HG03280 (cell line): ENCODE data around the gene MCU.
"Not testable (repeated sequence)": the region's sequence is repeated elsewhere in the genome, so short reads cannot be mapped to it uniquely, and the experiment has no call there.

Experiments used
- ATAC-seq: cut with Tn5 transposase; IDR thresholded peaks from one replicate; pipeline ENCODE4 v1.9.1; 2021; ENCODE audit warnings: mild to moderate bottlenecking, moderate library complexity; ENCODE audit not compliant: unreplicated experiment

MCU gene

GRCh38 chr10:72888151-72888638 lies 196.3 kb downstream of the MCU start:
- ATAC-seq: no peak

DNA sequence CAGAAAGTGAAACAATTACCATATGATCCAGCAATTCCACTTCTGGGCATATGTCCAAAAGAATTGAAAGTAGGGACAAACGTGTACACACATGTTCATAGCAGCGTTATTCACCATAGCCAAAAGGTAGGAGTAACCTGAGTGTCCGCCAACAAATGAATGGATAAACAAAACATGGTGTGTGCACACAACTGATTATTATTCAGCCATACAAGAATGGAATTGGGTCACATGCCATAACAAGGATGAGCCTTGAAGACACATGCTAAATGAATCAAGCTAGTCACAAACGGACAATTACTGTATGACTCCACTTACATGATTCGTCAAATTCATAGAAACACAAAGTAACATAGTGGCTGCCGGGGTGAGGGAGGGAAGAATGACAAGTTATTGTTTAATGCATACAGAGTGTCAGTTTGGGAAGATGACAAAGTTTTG lies 197.5 kb downstream of the MCU start:
- ATAC-seq: no peak

GRCh38 chr10:72890086-72890485 lies 198.1 kb downstream of the MCU start:
- ATAC-seq: no peak

- no peak for ATAC-seq
These were observed 201.3 kb downstream of the MCU start, which contains the start of gene OIT3 for GRCh38 chr10:72893136-72893798. Gene OIT3, plus strand, starts transcription at chr10:72893739. Its CDS starts 60 bp downstream, at chr10:72893799.

DNA sequence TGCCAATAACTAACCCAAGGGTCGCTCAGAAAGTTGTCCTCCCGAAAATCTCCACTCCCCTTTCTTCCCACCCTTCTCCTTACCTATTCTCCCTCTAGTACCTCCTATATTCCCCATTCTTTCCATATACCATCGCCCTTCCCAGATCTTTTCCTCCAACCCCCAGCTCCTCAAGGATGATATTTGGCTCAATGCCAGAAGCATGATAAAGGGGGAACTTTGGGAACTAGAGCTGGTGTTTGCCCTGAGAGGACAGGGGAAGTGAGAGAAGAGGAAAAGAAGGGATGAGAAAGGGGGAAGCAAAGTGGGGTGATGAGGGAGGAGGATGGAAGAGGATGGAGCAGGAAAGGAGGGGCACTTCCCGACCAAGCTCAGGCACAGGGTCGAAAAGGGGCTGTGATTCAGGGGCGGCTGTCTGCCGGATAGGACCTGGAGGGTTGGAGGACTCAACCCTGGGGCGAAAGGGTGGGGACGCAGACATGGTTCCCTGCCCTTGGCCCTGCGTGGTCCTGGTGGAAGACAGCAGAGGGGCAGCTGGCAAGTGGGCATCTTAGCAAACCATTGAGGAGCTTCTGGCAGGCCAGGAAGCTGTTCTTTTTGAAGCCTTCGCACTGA lies 203.4 kb downstream of the MCU start:
- ATAC-seq: no peak

DNA sequence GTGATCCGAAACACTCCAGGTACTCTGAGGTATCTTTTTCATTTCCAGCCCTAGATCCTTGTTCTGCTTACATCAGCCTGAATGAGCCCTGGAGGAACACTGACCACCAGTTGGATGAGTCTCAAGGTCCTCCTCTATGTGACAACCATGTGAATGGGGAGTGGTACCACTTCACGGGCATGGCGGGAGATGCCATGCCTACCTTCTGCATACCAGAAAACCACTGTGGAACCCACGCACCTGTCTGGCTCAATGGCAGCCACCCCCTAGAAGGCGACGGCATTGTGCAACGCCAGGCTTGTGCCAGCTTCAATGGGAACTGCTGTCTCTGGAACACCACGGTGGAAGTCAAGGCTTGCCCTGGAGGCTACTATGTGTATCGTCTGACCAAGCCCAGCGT lies 206.7 kb downstream of the MCU start:
- no peak for ATAC-seq

GRCh38 chr10:72899545-72899944 lies 207.6 kb downstream of the MCU start:
- no peak for ATAC-seq

DNA sequence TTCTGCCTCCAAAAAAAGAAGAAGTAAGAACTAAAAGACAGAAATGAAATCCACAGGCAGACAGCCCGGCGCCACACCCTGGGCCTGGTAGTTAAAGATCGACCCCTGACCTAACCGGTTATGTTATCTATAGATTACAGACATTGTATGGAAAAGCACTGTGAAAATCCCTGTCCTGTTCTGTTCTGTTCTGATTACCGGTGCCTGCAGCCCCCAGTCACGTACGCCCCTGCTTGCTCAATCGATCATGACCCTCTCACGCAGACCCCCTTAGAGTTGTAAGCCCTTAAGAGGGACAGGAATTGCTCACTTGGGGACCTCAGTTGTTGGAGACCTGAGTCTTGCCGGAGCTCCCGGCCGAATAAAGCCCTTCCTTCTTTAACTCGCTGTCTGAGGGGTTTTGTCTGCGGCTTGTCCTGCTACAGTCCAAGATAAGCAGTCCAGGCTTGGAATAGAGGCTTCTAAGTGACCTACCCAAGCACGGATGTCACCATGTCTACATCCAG lies 212.1 kb downstream of the MCU start:
- not testable (repeated sequence) for ATAC-seq

DNA sequence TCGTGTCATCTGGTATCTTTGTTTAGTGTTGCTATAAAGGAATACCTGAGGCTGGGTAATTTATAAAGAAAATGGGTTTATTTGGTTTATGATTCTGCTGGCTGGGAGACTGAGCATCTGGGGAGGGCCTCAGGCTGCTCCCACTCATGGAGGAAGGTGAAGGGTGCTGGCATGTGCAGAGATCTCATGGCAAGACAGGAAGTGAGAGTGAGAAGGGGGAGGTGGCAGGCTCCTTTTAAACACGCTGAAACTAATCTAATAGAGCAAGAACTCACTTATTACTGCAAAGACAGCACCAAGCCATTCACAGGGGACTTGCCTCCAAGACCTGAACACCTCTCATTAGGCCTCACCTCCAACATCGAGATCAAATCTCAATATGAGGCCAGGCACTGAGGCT lies 212.9 kb downstream of the MCU start:
- ATAC-seq: no peak

GRCh38 chr10:72906446-72906845 lies 214.5 kb downstream of the MCU start:
- ATAC-seq: no peak

DNA sequence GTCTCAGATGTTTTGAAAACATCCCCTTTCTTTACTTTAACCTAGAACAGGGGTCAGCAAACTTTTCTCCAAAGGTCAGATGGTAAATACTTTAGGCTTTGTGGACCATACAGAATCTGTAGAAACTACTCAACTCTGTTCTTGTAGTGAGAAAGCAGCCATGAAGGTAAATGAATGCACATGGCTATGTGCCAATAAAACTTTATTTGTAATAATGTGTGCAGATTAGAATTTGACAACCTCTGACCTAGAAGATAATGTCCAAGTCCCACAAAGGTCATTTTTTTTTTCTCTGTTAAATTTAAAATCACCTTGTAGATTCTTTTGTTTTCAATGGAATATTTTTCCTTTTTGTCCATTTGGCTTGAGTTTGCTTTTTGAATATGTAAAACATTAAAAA lies 218.8 kb downstream of the MCU start:
- no peak for ATAC-seq

- no peak for ATAC-seq
These were observed 219.8 kb downstream of the MCU start for GRCh38 chr10:72911758-72912157.

GRCh38 chr10:72912736-72913135 lies 220.8 kb downstream of the MCU start:
- ATAC-seq: no peak

GRCh38 chr10:72913287-72913686 lies 221.3 kb downstream of the MCU start:
- ATAC-seq: no peak

- not testable (repeated sequence) for ATAC-seq
These were observed 225.3 kb downstream of the MCU start for GRCh38 chr10:72917201-72917600.

GRCh38 chr10:72917803-72918332 lies 225.9 kb downstream of the MCU start:
- not testable (repeated sequence) for ATAC-seq

DNA sequence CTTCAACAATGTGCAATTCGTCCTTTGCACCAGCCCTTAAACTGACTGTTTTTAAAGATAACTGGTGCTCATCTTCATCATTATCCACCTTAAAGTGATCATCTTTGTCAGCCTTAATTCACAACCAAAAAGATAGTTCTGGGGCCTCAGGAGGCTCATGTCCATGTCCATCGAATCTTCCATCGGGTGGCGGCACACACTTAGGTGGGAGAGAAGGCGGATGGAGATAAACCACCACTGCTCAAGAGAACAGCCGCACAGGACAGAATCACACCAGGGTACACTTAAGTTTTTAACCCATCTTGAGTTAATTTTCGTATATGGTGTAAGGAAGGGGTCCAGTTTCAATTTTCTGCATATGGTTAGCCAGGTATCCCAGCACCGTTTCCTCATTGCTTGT lies 226.4 kb downstream of the MCU start:
- ATAC-seq: no peak

DNA sequence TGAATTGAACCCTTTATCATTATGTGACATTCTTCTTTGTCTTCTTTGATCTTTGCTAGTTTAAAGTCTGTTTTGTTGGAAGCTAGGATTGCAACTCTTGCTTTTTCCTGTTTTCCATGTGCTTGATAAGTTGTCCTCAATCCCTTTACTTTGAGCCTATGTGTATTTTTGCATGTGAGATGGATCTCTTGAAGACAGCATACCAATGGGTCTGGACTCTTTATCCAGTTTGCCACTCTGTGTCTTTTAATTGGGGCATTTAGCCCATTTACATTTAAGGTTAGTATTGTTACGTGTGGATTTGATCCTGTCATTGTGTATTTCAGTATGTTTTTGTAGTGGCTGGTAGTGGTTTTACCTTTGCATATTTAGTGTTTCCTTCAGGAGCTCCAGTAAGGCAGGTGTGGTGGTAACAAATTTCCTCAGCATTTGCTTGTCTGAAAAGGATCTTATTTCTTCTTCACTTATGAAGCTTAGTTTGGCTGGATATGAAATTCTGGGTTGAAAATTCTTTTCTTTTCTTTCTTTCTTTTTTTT lies 229.3 kb downstream of the MCU start:
- not testable (repeated sequence) for ATAC-seq

DNA sequence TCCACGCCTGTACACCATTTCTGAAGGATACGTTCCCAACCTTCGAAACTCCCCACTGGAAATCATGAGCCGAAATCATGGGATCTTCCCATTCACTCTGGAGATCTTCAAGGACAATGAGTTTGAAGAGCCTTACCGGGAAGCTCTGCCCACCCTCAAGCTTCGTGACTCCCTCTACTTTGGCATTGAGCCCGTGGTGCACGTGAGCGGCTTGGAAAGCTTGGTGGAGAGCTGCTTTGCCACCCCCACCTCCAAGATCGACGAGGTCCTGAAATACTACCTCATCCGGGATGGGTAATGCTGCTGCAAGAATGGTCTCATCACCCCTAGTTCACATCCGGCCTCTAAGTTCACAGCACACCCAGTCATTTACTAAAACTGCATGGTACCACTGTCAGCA lies 232.4 kb downstream of the MCU start:
- no peak for ATAC-seq

GRCh38 chr10:72925951-72926465 lies 234.1 kb downstream of the MCU start:
- ATAC-seq: no peak

- no peak for ATAC-seq
These were observed 235.5 kb downstream of the MCU start for GRCh38 chr10:72927485-72927884.

GRCh38 chr10:72928798-72929197 lies 236.9 kb downstream of the MCU start:
- no peak for ATAC-seq
